CD4-positive, alpha-beta T cell treated with Interleukin-15 for 4 hours (primary cell): ENCODE measurements around the gene ANKRD6.

ENCODE experiments used
- DNase-seq: peaks from one replicate; pipeline ENCODE4 v3.0.0-alpha.2; 2020; ENCODE audit warnings: low spot score

The ANKRD6 gene

DNA sequence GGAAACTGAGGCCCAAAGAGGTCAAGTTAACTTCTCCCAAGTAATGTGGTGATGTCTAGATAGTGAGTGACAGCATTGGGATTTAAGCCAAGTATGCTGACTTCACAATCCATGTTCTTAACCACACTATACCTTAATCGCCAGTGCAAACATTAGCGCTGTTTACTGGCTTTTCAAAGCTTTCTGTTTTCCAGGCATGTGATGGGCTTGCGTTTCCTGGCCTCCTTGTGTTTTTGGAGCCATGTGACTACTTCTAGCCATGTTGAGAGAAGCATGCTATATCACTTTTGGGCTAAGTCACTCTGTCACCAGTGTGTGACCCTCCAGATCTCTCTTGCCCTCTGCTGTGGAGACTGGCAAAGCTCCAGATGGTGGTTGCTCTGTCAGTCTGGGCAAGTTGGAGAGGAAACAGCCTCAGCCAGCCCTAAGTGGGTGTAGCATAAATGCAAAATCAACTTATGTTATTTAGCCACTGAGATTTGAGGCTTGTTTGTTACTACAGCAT is 76.9 kb downstream of the ANKRD6 start:
- no peak for DNase-seq

- no peak for DNase-seq
Observed at GRCh38 chr6:89510393-89510792, 77.4 kb downstream of the ANKRD6 start.

- DNase-seq, result no peak
Observed at GRCh38 chr6:89518352-89519055, 85.6 kb downstream of the ANKRD6 start.

- no peak for DNase-seq
Observed at GRCh38 chr6:89520736-89521135, 87.8 kb downstream of the ANKRD6 start.

GRCh38 chr6:89522778-89523177 is 89.8 kb downstream of the ANKRD6 start:
- DNase-seq, result no peak

- no peak for DNase-seq
Observed at GRCh38 chr6:89525786-89526562, 93.0 kb downstream of the ANKRD6 start.

DNA sequence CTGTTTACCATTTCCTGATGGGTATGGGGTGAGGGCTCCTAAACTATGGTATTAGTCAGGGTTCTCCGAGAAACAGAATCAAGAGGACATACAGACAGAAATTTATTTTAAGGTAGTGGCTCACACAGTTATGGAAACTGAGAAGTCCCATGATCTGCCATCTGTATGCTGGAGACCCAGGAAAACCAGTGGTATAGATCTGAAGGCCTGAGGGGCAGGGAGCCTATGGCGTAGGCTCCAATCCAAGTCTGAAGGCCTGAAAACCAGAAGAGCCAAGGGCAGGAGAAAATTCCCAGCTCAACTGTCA is 93.6 kb downstream of the ANKRD6 start:
- no peak for DNase-seq

DNA sequence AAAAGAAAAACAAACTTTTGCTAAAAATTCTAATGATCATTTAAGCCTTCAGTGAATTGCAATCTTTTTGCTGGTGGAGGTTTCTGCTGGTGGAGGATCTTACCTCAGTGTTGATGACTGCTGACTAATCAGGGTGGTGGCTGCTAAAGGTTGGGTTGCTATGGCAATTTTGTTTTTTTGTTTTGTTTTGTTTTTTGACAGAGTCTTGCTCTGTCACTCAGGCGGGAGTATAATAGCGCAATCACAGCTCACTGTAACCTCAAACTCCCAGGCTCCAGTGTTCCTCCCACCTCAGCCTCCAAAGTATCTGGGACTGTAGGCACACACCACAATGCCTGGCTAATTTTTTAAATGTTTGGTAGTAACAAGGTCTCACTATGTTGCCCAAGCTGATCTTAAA is 94.7 kb downstream of the ANKRD6 start:
- peak; percentile 9 for DNase-seq

- no peak for DNase-seq
Observed at GRCh38 chr6:89528866-89529265, 95.9 kb downstream of the ANKRD6 start.

- DNase-seq, result no peak
Observed at GRCh38 chr6:89530982-89531381, 98.0 kb downstream of the ANKRD6 start.

GRCh38 chr6:89536231-89536630 is 103.3 kb downstream of the ANKRD6 start:
- no peak for DNase-seq

- no peak for DNase-seq
Observed at GRCh38 chr6:89539779-89540178, 106.8 kb downstream of the ANKRD6 start.

DNA sequence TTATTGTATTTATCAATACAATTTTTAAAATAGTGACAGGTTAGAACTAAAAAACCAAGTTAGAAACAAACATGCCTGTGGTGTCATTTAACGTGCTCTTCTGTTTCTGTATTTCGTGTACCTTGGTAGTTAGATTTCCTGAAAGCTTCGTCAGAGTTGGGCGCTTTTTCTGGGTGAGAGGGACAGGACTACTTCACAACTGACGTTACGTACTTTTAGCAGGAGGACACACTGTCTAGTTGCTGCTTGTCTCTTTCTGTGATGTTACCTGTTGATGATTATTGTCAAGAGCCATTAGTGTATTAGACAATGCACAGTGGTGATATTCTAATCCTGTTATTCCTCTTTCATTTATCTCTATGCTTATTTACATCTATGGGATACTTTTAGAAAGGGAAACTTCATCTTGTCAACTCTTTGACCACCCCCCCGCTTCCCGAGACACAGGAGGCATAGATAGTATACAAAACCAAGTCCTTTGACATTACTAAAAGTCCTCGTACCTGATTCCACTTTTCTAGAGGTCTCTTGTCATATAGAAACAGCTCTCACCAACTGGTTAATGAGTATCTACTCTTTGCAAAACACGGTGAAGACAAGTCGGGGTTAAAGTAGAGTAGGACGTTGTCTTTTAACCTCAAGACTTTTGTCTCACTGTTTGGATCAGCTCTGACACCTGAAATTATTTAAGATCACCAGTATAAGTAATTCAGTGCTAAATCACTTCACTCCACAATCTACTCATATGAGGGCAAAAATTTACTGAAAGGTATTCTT is 109.3 kb downstream of the ANKRD6 start:
- DNase-seq, result no peak

DNA sequence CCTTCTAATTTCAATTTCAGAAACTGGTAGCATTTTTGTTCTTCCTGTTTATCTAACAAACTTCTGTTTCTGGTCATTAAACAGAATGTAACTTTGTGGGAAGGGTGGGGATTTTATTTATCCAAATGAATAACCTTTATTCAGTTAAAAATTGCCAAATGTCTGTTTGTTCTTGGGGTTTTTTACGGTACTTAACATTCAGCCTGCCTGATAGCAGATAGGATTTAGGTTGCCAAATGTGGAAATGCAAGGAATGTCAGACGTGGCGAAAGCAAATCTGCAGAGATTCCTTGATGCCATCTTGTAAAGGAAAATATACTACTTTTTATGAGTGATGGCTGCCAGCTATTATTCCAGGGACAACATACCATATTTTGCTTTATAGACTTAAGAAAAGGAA is 109.9 kb downstream of the ANKRD6 start:
- no peak for DNase-seq

GRCh38 chr6:89547281-89547680 is 114.3 kb downstream of the ANKRD6 start:
- no peak for DNase-seq

DNA sequence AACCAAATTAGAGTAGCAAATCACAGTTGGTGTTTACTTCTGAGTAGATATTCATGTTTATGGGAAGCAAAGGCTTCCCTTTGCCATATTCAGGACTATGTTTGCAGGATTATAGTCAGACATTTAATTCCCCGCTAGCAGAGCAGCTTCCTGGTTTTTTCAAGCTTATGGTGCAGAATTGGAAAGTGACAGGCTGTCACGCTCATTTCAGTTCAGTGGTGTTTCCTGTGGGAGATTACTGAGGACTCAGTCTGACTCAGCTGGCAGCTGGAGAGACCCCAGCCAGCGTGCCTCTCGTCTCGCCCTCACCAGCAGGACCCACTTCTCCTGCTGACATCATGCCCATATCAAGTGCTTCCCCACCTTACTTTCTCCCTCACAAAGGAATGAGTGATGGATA is 120.5 kb downstream of the ANKRD6 start:
- DNase-seq, result no peak

- no peak for DNase-seq
Observed at GRCh38 chr6:89554106-89554505, 121.2 kb downstream of the ANKRD6 start.

DNA sequence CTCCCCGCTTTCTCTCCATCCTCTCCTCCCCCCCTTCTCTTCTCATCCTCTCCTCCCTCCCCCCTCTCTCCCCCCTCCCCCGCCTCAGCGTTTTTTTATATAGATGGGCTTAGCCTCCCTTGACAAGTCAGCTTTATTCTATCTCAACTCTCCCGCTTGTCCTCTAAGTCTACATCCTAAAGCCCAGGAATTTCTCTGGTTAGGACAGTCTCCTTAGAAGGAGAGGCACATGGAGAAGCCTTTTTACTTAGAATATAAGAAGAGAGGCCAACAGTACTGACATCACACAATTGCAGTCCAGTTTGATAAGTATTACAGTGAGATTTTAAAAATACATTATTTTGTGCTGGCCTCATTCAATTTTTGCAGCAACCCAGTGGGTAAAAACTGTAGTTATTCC is 122.1 kb downstream of the ANKRD6 start:
- no peak for DNase-seq

- no peak for DNase-seq
Observed at GRCh38 chr6:89555806-89556205, 122.9 kb downstream of the ANKRD6 start.

DNA sequence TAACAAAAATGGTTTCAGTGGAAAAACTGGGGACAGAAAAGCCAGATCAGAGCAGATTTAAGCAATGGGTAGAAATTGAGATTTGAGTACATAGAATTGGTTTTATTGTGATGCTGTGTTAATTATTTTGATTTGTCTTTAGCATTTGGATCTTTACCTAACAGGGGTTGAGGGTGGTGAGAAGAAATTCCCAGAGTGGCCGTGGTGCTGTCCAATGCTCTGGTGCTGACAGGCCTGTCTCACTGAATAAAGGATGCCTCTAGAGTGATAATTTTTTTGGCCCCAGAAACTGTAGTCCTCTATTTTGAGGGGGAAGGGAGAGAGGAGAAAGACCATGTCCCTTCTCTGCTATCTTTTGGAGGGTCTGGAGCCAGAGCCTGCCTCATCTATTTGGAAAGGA is 126.5 kb downstream of the ANKRD6 start:
- DNase-seq, result no peak

- no peak for DNase-seq
Observed at GRCh38 chr6:89562093-89562973, 129.4 kb downstream of the ANKRD6 start.

GRCh38 chr6:89563866-89564265 is 130.9 kb downstream of the ANKRD6 start:
- no peak for DNase-seq
